Umbilical cord (tissue), 2 donors: ENCODE results near the gene FUT2. TPM values are rescaled to one million over a fixed set of nuclear protein-coding genes. Genes with fewer than 3 reads are reported as not detected.

Experiments
- DNase-seq: peaks from one replicate; pipeline ENCODE4 v3.0.0-alpha.2; 2015; ENCODE audit warnings: low spot score
- total RNA-seq: library from RNA; depleted of rRNA; stranded (reverse); fragments of >200 nt; gene quantifications from one replicate; pipeline ENCODE4 v1.2.3, GENCODE V29; 2014; ENCODE audit warnings: low replicate concordance; ENCODE audit not compliant: insufficient read depth

FUT2 gene
- total RNA-seq, 1 donor from 2014 or later = 0.72 TPM

DNA sequence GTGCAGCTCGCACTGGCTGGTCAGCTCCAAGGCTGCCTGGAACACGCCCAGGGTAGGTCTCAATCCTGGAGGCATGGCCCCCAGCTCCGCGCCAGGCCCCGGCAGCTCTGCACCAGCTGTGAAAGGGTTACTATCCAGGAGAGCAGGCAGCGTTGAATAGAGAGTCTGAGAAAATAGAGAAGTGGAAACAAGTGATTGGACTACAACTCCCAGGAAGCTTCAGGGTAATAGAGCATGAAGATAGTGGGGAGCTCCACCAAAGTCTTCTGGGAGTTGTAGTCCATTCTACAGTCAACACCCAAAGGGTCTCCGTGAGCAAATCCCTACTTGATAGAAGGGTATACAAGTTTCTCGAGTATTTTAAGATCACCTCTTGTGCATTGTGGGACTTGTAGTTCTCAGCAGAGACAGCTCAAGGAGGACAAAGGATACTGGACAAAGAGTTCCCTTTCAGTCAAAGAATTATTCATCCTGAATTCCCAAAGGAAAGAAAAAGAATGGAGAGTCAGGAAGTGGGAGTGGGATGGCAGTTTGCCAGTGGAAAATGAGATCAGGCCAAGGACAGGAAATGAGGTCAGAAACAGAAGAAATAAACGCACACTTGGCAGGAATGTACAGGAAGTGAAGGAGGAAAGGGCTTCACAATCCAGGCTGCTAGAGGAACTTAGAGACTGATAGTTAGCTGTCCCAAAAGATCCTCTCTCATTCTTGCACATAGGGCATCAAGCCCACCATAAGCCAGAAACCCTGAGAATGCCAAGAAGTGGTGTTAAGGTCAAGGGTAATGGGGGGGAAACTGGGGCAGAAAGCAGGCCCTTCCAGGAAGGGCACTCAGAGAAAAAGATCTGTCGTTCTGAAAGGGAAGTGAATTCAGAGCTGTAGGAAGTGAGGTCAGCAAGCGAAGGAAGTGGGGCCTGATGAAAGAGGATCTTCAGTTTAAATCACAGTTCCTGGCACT is 29.3 kb downstream of the FUT2 start:
- peak; percentile 78 for DNase-seq

DNA sequence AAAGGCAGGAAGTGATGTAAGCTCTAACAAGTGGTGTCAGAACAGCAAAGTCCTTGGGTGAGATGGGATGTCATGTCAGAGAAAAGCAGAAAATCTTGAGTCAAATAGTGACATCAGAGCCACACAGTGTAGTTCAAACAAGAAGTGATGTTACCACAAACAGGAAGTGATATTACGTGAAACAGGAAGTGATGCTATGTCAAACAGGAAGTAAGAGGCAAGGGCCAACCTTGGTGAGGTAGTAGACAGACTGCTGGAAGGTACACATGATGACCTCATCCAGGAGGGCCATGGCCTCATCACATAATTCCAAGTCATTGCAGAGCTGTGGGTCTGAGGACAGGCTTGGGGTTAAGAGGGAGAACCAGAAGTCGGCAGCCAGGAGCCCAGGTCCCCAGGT is 30.8 kb downstream of the FUT2 start:
- no peak for DNase-seq

DNA sequence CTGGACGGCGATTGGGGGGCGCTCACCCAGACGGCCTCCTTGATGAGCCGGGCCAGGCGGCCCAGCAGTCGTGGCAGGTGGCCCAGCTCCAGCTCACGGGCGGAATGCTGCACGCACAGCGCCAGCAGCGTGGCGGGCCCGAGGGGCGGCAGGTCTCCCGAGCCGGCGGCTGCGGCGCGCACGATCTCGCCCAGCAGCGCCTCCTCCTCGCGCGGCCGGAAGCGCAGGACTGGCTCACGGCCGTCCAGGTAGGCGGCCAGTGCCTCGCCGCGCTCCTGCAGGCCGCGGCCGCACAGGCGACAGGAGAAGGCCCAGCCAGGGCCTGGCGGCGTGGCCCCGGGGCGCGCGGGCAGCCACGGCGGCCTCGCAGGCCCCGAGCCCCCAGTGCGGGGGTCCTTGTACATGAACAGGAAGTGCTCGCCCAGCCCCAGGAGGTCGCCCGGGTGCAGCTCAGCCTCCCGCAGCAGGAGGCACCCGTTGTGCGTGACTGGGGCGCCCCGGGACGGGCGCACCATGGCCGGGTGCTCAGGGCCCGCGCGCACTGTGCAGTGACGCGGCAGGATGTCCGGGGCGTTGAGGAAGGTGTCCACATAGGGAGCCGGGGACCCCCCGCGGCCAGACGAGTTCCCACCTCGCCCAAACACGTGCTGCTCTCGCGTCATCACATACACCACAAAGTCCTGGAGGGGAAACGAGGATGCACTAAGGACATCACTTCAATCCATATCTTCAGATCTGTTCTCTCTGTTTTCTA is 33.3 kb downstream of the FUT2 start:
- DNase-seq = no peak

DNA sequence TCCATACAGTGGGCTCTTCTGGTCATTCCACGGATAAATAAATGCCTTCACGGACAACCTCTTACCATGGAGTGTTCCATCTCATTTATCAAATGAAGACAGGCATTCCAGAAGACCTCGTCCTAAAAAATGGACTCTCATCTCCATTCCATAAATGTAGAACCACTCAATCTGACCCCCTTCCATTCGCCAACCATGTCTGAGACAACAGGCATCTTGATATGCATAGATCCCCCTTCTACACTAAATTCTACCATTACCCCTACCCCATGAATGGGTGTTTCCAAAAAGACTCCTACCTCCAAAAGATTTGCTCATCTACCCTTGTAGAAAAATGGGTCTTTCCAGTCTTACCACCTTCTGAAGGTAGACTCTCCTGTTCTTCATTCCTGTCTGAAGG is 35.7 kb downstream of the FUT2 start:
- no peak for DNase-seq

DNA sequence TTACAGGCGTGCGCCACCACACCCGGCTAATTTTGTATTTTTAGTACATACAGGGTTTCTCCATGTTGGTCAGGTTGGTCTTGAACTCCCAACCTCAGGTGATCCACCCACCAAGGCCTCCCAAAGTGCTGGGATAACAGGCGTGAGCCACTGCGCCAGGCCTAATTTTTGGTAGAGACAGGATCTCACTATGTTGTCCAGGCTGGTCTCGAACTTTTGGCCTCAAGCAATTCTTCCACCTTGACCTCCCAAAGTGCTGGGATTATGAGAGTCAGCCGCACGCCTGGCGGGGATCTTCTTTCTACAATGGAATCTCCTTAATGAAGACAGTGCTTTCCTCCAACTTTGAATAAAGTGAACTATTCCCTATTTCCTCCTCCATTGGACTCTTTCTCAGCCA is 38.9 kb downstream of the FUT2 start:
- no peak for DNase-seq

DNA sequence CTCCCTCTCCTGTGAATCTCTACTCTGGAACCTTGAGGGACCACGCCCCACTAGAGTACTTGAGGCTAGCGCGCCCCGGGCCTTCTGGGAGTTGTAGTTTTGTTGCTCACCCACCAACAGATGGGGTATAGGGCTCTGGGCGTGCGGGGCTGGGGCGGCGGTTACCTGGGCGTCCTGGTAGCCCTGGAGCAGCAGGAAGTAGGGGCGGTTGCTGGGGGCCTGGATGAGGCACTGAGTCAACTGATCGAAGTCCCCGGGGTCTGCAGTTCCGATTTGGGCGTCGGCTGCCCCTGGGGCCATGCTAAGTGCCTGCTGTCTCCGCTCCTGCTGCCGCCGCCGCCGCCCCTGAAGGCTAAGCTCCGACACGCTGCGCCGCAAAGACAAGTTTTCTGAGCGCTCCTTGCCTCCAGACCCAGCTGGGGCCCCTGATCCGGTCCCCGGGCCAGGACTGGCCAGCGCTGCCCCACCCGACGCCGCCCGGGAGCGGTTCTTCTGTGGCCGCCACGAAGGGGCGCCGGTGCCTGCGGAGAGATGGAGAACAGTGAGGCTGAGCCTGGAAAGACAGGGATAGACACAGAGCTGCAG is 39.4 kb downstream of the FUT2 start:
- DNase-seq = peak; percentile 64

DNA sequence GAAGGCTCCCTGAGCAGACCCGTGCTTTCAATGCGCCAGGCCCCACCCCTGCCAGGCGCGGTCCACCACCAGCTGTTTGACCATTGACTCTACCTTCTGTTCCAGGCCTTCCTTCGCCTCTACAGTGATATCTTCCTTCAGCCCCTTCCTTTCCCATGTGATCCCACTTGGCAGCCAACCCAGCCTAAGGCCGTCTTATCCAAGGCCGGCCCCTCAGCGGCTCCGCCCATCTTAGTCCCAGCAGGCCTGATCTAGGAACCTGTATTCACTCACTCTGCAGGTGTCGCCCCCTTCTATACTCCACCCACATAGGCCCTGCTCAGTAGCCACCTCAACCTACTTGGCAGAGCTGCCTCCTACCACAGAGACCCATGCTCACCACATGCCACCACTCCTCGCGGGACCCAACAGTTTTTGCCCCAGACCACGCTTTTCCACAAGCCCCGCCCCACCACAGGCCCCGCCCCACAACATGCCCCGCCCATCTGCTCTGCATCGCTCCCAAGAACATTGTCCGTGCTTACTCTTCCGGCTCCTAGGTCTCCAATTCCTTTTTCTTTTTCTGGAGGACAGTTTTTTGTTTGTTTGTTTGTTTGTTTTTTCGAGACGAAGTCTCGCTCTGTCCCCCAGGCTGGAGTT is 41.7 kb downstream of the FUT2 start:
- DNase-seq = no peak

DNA sequence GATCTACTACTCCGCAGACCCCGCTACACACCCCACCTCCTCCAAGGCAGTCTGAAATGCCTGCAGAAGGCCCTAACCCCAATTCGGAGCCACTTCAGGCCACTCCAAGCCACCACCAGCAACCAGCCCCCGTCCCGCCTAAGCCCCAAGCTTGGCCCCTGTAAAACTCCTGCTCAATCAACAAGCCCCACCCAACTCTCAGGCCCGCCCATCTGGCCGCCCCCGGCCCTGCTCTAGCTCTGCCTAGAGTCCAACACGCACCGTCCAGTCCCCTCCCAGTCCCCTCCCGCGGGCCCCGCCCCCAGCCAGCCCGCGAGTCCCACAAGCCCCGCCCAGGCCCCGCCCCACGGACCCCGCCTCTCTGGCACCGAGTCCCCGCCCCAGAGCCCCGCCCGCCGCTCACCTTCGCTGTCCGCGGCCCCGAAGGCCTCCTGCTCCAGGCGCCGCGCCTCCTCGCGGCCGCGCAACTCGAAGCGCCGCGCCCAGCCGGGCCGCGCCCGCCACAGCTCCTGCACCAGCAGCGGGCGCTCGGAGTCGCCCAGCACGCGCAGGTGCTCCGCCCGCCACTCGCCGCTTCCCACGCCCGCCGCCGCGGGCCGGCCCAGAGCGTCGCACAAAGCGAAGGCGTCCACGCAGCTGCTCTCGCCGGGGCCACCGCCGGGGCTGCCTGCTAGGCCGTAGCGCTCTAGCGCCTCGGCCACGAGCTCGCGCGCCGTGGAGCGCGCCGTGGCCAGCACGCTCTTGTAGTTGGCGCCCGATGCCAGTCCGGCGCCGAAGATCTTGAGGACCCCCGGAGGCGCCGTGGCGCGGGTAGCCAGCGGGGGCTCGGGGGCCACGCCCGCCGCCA is 43.0 kb downstream of the FUT2 start:
- peak; percentile 86 for DNase-seq

DNA sequence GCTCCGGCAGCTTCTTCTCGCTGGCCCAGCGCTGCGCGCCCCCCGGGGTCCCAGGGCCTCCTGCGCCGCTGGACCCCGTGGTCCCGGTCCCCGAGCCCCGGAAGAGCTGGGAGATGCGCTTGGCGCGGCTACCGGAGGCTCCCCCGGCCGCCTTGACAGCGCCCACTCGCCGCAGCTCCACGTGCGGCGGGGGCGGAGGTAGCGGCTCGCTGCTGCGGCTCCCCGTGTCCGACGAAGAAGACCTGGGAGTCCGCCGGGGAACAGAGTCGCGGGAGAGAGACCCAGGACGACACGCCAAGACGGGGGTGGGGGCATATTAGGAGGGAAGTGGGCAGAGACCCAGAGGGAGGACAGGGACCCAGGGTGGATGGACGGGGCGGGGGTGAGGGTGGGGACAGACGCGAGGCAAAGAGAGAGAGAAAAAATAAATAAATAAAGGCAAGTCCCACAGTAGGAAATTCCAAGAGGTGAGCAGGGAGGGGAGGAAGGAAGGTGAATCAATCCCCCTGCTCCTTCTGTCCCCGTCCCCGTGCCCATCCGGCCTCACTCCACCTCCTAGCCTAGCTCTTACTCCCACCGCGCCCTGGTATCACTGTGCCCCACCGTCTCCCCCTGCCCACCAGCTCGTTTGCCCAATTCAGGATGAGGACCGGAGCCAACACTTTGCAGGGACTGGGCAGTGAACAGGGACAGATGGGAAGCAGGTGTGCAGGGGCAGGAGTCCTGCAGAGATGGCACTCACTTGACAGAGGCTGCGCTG is 43.8 kb downstream of the FUT2 start:
- no peak for DNase-seq

DNA sequence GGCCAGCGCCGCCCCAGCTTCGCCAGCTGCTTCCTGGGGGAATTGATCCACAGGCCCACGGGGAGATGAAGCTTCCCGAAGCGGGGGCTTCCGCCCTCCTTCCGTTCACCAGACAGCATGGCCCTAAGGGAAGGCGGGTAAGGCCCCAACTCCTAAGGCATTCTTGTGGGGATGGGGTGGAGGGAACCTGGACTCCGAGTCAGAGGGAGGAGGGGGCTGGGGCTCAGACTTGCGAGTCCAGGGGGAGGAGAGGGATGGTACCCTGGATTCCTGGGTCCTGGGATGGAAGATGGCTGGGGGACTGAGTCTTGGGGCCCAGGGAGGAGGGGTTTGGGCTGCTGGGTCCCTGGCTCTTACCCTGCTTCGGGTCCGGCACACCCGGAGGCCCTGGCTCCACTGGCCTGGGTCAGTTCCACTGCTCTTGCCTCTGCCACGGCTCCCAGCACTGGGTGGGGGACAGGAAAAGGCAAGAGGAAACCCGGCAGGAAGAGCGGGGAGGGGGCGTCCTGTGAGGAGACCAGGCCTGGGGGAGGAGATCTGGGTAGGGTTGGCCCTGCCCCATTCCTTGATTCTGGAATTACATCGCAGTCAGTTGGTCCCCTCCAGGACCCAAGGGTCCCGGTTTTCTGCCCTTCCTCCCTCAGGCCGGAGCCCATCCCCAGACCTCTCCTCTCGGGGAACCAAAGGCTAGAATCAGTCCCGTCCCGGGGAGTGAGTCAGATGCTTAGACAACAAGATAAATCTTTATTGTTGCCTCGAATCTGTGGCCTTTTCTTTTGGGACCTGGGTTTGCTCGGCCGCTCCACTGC is 44.6 kb downstream of the FUT2 start, which contains the start of gene RASIP1:
RASIP1 (minus strand) TSS at position 447 of the 809 bp plus-strand sequence; CDS start at position 119, 328 bp downstream.
- DNase-seq = no peak

DNA sequence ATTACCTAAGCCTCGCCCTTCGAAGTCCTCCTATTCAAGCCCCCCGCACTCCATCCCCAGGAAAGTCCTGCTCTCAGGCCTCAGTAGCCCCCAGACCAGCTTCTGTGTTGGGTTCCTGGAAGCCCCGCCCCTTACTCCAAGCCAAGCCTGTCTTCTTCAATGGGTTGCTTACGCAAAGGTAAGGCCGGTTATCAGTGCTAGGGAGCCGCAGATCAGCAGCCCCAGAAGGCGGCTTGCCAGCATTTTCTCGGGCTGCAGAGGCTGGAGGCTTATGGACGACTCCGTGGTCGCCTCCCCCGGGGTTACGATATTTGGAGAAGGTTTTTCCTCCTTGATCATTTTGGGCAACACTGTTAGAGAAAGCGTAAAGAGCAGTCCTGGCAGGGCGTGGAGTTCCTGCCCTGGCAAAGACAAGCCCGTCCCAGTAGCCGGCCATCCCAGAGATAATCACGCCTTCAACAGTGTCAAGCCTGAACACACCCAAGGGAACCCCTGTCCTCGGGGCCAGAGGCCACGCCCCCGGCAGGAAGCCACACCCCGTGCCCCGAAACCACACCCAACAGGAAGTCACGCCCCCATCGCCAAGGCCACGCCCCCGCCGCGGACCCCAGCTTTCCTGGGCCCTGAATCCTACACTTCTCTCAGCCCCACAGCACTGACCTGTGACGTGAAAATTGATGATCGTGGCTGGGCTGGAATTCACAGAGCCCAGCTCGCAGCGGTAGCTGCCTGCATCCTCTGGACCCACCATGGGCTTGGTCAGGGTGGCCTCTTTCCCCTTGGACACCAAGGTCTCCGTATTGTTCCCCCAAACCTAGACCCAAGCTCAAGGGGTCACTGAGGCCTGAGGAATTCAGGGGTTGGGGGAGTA is 45.6 kb downstream of the FUT2 start:
- no peak for DNase-seq

DNA sequence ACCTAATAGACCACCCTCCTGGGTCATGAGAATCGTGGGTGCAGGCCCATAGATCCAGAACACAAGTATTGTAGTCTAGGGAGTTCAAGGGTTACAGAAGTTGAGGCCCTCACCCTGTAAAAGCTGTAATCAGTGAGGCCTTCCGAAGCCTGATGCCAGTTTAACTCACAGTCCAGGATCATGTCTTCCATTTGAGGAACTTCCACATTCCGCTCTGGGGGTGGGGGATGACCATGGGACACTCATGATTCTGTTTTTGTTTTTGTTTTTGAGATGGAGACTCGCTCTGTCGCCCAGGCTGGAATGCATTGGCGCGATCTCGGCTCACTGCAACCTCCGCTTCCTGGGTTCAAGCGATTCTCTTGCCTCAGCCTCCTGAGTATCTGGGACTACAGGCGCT is 46.3 kb downstream of the FUT2 start:
- DNase-seq = no peak

DNA sequence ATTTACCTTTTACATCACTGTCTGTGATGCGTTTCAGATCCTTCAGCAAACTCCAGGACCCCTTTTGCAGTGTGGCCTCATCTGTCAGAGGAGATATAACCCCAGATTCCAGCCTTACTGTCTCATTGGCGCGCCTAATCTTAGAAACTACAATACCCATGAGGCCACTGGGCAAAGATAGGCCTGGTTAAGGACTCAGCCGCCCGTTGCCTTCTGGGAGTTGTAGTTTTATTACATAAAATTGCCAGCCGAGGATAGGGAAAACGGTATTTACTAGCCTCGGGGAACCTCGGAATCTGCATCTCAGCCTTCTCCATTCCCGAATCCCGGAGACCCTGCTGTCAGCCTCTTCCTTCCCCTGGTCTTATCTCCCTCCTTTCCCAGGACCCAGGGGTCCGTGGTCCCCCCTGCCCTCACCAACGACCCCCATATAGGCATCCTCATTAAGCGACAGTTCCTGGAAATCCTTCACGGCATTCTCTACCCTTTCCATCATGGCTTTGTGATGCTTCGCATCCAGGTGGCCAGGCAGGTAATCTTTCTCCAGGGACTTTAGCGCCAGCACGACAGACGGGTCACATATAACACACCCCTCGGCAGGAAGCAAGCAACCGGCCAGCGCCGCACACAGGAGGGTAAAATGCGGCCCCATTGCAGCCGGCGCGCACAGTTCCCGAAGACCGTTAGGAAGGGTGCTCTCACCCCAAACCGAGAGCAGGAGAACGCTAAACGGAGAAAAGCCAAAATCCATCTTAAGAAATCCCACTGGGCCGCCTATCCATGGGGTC is 49.6 kb downstream of the FUT2 start:
- peak; percentile 65 for DNase-seq

DNA sequence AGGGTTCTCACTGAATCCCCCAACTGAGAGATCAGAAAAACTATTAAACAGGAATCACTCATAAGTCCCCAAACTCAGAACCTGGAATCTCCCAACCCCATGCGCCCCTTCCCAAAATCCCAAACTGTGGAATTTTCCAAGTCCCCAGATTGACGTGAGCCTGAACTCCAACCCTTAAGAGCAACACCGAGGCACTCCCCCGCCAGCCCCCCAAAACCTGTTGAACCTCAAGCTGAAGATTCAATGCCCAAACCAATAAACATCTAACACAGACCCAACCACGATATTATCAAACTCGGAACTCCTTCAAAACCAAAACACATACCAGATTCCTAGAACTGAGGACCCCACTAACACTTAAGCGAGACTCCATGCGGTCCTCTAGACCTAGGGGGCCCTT is 50.3 kb downstream of the FUT2 start:
- DNase-seq = no peak

DNA sequence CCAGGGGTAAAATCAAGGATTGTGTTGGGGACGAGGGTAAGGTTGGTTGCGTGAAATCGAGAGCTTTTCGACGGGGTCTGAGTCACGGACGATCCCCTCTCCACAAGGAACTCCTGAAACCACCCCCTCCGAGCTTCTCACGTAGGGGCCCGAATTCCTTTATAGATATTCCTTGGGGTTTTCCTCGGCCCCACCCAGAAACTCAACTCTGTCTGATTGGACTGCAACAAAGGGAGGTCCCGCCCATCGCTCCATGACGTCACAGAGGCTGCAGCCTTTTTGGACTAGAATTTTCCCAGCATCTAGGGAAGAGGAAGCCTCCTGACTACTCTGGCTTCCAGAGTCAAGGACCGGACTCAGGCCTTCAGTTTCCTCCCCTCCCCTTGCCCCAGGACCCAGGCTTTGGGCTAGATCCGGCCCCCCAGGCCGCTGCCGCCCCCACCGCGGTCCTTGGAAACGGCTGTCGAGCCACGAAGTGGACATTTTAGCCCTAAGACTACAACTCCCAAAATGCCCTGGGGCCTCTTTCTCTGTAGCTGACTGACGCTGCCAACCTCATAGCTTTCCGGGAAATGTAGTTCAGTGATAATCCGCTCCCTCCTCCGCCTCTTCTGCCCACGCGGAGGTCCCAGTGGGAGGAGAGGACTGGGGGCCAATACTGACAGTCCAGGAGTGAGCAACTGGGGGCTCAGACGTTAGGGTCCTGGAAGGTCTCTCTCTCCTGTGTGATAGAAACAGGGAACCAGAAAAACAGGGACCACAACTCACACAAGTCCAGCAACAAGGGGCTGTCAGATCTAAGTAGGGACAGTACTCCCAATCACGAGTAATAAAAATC is 51.2 kb downstream of the FUT2 start, which contains the start of gene IZUMO1:
IZUMO1 (minus strand) TSS at position 172 of the 838 bp plus-strand sequence. CDS start 1,050 bp downstream, outside the sequence.
- peak; percentile 89 for DNase-seq

DNA sequence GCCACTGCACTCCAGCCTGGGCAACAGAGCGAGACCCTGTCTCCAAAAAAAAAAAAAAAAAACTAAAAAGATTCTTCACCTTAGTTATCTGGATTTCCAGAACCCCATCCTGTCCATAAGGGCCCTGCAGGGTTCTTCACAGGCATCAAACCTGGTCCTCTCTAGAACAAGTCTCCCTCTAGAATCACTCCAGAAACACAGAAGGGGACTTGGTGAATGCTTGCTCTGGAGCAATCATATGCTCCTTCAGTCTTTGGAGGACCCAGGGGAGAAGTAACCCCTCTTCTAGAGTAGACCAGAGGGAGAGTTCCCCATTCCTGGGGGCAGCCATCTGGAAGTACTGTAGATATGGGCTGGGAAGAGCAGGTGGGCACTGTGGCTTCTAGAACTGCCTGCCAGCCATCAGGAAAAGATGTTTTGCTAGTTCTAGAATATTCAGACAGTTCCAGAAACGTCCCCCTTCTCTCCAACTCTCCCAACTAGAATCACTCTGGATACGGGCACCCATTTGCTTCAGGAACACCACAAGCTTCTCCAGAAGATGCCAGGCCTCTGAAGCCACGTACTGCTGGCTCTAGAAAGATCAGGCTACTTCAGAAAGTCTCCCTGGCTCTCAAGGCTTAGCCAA is 53.9 kb downstream of the FUT2 start:
- DNase-seq = no peak
